Right lobe of liver (tissue), 4 donors: ENCODE results near the gene HIF3A.

Source experiments
- POLR2A ChIP-seq: fragments of 450-650 bp; IDR thresholded peaks from one replicate; pipeline ENCODE4 v1.6.1; 2017; ENCODE audit warnings: antibody characterized with exemption, mild to moderate bottlenecking
- TF ChIP-seq, protein P1 (sequence below), 4 donors: fragments of 200-600 bp in 3 of 4; fragments of 450-650 bp in 1 of 4; IDR thresholded peaks; one replicate each; pipeline versions ENCODE4 v1.5.1 to v1.8.0; 2016 to 2022; ENCODE audit warnings: antibody characterized with exemption in 4 of 4, mild to moderate bottlenecking in 2 of 4
- donor health status: DM: no; HTN: no; CAD: no.
- donor health status: DM: no; HTN: no; CAD: no.
- donor health status: DM: no; HTN: yes; CAD: no.

GRCh38 chr19:46321653-46322052 lies 24.8 kb downstream of the HIF3A start:
- TF ChIP-seq, protein P1, sequence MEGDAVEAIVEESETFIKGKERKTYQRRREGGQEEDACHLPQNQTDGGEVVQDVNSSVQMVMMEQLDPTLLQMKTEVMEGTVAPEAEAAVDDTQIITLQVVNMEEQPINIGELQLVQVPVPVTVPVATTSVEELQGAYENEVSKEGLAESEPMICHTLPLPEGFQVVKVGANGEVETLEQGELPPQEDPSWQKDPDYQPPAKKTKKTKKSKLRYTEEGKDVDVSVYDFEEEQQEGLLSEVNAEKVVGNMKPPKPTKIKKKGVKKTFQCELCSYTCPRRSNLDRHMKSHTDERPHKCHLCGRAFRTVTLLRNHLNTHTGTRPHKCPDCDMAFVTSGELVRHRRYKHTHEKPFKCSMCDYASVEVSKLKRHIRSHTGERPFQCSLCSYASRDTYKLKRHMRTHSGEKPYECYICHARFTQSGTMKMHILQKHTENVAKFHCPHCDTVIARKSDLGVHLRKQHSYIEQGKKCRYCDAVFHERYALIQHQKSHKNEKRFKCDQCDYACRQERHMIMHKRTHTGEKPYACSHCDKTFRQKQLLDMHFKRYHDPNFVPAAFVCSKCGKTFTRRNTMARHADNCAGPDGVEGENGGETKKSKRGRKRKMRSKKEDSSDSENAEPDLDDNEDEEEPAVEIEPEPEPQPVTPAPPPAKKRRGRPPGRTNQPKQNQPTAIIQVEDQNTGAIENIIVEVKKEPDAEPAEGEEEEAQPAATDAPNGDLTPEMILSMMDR (IDR thresholded peaks at IDR 0.05) = no peak
- TF ChIP-seq POLR2A = no peak
